Measurements from ENCODE around the gene SH2D4B. TPM values are rescaled to one million over a fixed set of nuclear protein-coding genes. Genes with fewer than 3 reads are reported as not detected.

Gene SH2D4B
- total RNA-seq, 1 experiment from 2014 or later, result 0.24 TPM

DNA sequence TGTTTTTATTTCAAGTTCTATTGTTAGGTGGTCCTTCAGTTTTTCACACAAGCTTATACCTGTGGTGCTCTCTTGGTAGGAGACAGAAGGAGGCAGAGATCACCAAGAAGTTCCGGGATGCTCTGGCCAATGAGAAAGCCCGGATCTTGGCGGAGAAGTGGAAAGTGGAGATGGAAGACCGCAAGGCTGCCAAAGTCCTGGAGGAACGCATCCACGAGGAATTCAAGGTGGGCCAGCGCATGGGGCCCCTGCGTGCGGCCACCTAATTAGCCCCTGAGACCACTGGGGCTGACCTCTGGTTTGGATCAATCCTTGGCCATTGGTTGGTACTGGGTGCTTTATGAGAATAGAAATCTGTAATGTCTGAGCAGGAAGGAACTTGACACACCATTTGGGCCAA lies 33.6 kb downstream of the SH2D4B start:
- no TSS peak for BruUV-seq (replicated peaks)
- CTCF ChIA-PET, result no interaction called here

DNA sequence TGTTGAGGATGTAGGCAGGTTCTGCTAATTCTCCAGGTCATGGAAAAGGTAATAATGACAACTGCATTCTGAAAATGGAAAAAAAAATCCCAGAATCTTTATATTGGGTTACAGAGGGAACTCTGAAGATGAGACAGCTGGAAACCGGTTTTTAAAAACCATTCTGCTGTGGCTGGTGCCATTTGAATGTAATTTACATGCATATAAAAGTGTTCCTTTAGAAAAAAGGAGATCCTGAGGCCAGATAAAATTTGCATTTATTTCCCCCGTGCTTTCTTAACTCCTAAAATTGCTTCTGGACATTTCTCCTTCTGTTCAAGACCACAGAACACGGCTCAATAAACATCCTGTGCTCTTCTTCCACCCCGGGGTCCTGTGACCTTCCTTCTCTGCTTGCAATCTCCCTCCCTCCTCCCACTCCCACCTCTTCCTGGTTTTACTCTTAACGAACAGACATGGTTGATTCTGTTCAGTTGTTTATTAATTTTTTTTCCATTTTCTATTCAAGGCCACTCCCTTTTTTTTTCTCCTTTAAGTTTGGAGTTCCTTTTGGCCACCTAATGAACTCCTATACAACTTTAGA lies 41.6 kb downstream of the SH2D4B start:
- Histone ChIP-seq H4K20me1 (ENCODE audit: insufficient read depth) (no peaks in the 10 kb centered on the region), H3K27me3 (ENCODE audit: insufficient read depth, low read depth) (peaks cover 56% of the 10 kb centered on the region; the same call in 1 of the 2 replicates), H3K79me2 (ENCODE audit: low read depth) (no peaks in the 10 kb centered on the region), H3K27ac (no peak overlapping the region), H3K9me3 (ENCODE audit: insufficient read depth, low read depth) (0 out of 2 replicates have a peak, but pooled peaks cover 4% of the 10 kb centered on the region), H3K4me1 (replicated peaks; ENCODE audit: insufficient read depth) (no peaks in the 10 kb centered on the region), H3F3A (ENCODE audit: insufficient read depth, low read depth) (no peaks in the 10 kb centered on the region), H3K4me2 (no peak overlapping the region), H3K4me3 (no peak overlapping the region), H2AFZ (no peak overlapping the region), H3K9me2 (ENCODE audit: insufficient read depth) (no peaks in the 10 kb centered on the region), H3K36me3 (ENCODE audit: low read depth) (no peaks in the 10 kb centered on the region)
- DNase-seq, result no peak
- POLR2A ChIA-PET (ENCODE audit: unreplicated experiment), result no interaction called here
- no TSS peak for BruUV-seq (replicated peaks)
- TF ChIP-seq EZH2 (IDR thresholded peaks at IDR 0.05; ENCODE audit: low read depth), result no peak
- TF ChIP-seq, protein P1, sequence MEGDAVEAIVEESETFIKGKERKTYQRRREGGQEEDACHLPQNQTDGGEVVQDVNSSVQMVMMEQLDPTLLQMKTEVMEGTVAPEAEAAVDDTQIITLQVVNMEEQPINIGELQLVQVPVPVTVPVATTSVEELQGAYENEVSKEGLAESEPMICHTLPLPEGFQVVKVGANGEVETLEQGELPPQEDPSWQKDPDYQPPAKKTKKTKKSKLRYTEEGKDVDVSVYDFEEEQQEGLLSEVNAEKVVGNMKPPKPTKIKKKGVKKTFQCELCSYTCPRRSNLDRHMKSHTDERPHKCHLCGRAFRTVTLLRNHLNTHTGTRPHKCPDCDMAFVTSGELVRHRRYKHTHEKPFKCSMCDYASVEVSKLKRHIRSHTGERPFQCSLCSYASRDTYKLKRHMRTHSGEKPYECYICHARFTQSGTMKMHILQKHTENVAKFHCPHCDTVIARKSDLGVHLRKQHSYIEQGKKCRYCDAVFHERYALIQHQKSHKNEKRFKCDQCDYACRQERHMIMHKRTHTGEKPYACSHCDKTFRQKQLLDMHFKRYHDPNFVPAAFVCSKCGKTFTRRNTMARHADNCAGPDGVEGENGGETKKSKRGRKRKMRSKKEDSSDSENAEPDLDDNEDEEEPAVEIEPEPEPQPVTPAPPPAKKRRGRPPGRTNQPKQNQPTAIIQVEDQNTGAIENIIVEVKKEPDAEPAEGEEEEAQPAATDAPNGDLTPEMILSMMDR (conservative IDR thresholded peaks at IDR 0.05), result no peak
- CTCF ChIA-PET, result no interaction called here
- intact Hi-C loops (cut with micrococcal nuclease; ENCODE audit: unreplicated experiment), result no loop called here

More for the DNA sequence above, 33.6 kb downstream of the SH2D4B start:
- Histone ChIP-seq H3F3A (ENCODE audit: insufficient read depth, low read depth) (no peaks in the 10 kb centered on the region), H2AFZ (no peak overlapping the region), H3K36me3 (ENCODE audit: low read depth) (no peaks in the 10 kb centered on the region), H3K9me2 (ENCODE audit: insufficient read depth) (no peaks in the 10 kb centered on the region), H3K9me3 (ENCODE audit: insufficient read depth, low read depth) (no peaks in the 10 kb centered on the region), H4K20me1 (ENCODE audit: insufficient read depth) (no peaks in the 10 kb centered on the region), H3K79me2 (ENCODE audit: low read depth) (no peaks in the 10 kb centered on the region), H3K27me3 (ENCODE audit: insufficient read depth, low read depth) (peaks cover 28% of the 10 kb centered on the region), H3K4me1 (replicated peaks; ENCODE audit: insufficient read depth) (no peaks in the 10 kb centered on the region), H3K4me3 (no peak overlapping the region), H3K27ac (no peak overlapping the region), H3K4me2 (no peak overlapping the region)
- DNase-seq, result no peak
- TF ChIP-seq, protein P1 (conservative IDR thresholded peaks at IDR 0.05), result no peak
- no peak for TF ChIP-seq EZH2 (IDR thresholded peaks at IDR 0.05; ENCODE audit: low read depth)
- POLR2A ChIA-PET (ENCODE audit: unreplicated experiment), result no interaction called here
- intact Hi-C loops (cut with micrococcal nuclease; ENCODE audit: unreplicated experiment), result no loop called here

DNA sequence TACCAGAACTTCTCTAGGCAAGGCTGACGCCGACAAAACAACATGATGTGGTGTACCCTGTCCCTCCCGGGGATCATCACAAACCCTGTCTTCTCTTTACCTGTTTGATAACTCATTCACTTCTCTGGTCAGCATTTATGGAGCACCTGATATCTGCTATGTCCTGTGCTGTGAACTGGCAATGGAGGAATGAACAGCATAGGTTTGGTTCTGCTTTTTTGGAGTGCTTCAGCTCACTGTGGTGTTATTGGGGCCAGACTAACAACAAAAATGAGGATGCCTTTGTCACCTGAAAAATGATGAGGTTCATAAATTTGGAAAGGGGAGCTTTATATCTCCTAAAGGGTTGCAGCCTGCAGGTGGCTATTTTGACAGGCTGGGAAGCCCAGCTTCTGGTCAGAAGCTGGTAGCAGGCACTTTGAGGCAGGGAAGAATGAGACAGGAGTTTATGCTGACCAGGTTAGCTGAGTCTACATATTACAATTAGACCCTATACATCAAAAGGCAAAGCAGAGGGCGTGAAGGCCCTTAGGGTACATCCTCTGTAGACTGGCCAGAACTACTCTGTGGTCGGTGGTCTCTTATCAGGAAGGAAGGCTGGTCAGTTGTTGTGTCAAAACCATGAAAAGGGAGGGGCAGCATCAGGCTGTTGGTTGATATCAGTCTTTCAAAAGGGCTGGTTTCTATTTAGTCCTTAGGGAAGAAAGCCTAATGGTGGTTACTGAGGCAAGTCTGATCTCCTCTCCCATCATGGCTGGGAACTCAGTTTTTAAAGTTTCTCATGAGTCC lies 42.3 kb downstream of the SH2D4B start:
- H3K36me3 ChIP-seq (ENCODE audit: low read depth), result no peaks in the 10 kb centered on the region
- H3K79me2 ChIP-seq (ENCODE audit: low read depth), result no peaks in the 10 kb centered on the region
- intact Hi-C loops (cut with micrococcal nuclease; ENCODE audit: unreplicated experiment), result no loop called here
- no peak for DNase-seq
- BruUV-seq (replicated peaks), result no TSS peak
- ChIA-PET CTCF (no interaction called here), POLR2A (ENCODE audit: unreplicated experiment) (no interaction called here)
- H3K4me1 ChIP-seq (replicated peaks; ENCODE audit: insufficient read depth), result no peaks in the 10 kb centered on the region
- no peak overlapping the region for H2AFZ ChIP-seq
- H3K4me3 ChIP-seq, result no peak overlapping the region
- no peak overlapping the region for H3K27ac ChIP-seq
- H3K9me3 ChIP-seq (ENCODE audit: insufficient read depth, low read depth), result 0 out of 2 replicates have a peak, but pooled peaks cover 4% of the 10 kb centered on the region
- H4K20me1 ChIP-seq (ENCODE audit: insufficient read depth), result no peaks in the 10 kb centered on the region
- no peak for TF ChIP-seq EZH2 (IDR thresholded peaks at IDR 0.05; ENCODE audit: low read depth)
- TF ChIP-seq, protein P1 (conservative IDR thresholded peaks at IDR 0.05), result no peak
- H3F3A ChIP-seq (ENCODE audit: insufficient read depth, low read depth), result no peaks in the 10 kb centered on the region
- H3K27me3 ChIP-seq (ENCODE audit: insufficient read depth, low read depth), result peaks cover 63% of the 10 kb centered on the region; the same call in 1 of the 2 replicates
- H3K9me2 ChIP-seq (ENCODE audit: insufficient read depth), result no peaks in the 10 kb centered on the region
- H3K4me2 ChIP-seq, result no peak overlapping the region

Measured in PC-9 (cell line).